GM12878 (cell line): ENCODE results near the gene TESMIN. TPM values are rescaled to one million over a fixed set of nuclear protein-coding genes. Genes with fewer than 3 reads are reported as not detected.

Experiments used
- ATAC-seq: fragments of 200-7000 bp; cut with Tn5 transposase; 3 replicates; pipeline ENCODE4 v1.9.1; 2020; ENCODE audit warnings: mild to moderate bottlenecking, moderate library complexity
- BruUV-seq: library from RNA; stranded (reverse); fragments of 400-500 nt; replicated peaks from 2 replicates; lab custom pipeline; 2021; lab: Mats Ljungman, UMichigan
- CTCF ChIA-PET: fragments of 300-600 bp; sonication (Branson Sonifier 250); formaldehyde crosslinking; extraction: SDS; loops from one replicate; lab custom pipeline; 2021; ENCODE audit warnings: inconsistent platforms; lab: Yijun Ruan, JAX
- POLR2A ChIA-PET: fragments of 350-600 bp; formaldehyde crosslinking; extraction: SDS; loops from one replicate; lab custom pipeline; 2021; ENCODE audit warnings: inconsistent platforms; lab: Charles Lee
- RAD21 ChIA-PET: fragments of 300-600 bp; sonication (Branson Sonifier 250); formaldehyde crosslinking; loops from one replicate; lab custom pipeline; 2023; ENCODE audit warnings: antibody characterized with exemption; ENCODE audit not compliant: unreplicated experiment; lab: Charles Lee
- SMC1A ChIA-PET: fragments of 300-600 bp; sonication (Branson Sonifier 250); formaldehyde crosslinking; loops from one replicate; lab custom pipeline; 2023; ENCODE audit not compliant: unreplicated experiment, uncharacterized antibody; lab: Charles Lee
- DNase-seq: peaks from one replicate; pipeline ENCODE4 v3.0.0-alpha.2; 2011; ENCODE audit warnings: low read depth, low spot score
- FAIRE-seq: peaks from 3 replicates; lab custom pipeline; 2011; peaks lifted over from hg19 to GRCh38; lab: Jason Lieb, UNC
- H2AFZ ChIP-seq: 2 replicates; pipeline ENCODE4 v1.6.0; 2011; ENCODE audit warnings: low read depth, low read length, control low read depth; ENCODE audit not compliant: control insufficient read depth
- H3K27ac ChIP-seq: 2 replicates; pipeline ENCODE4 v1.5.1; 2011; ENCODE audit warnings: control low read depth; ENCODE audit not compliant: control insufficient read depth, insufficient read depth
- H3K27me3 ChIP-seq, 2 experiments: replicated peaks in 1 of 2; 2 replicates each; pipeline versions ENCODE4 v1.6.0 to v1.6.1; 2011; ENCODE audit warnings: low read length in 1 of 2; ENCODE audit not compliant: control insufficient read depth in 2 of 2, insufficient read depth in 2 of 2
- H3K36me3 ChIP-seq, 2 experiments: 2 replicates each; pipeline ENCODE4 v1.5.1; 2011; ENCODE audit warnings: low read length in 1 of 2; ENCODE audit not compliant: control insufficient read depth in 2 of 2, insufficient read depth in 2 of 2
- H3K4me1 ChIP-seq: 2 replicates; pipeline ENCODE4 v1.6.1; 2011; ENCODE audit warnings: mild to moderate bottlenecking, low read length, moderate library complexity, mixed read lengths; ENCODE audit not compliant: control insufficient read depth, insufficient read depth
- H3K4me2 ChIP-seq: 2 replicates; pipeline ENCODE4 v1.6.0; 2011; ENCODE audit warnings: control low read depth; ENCODE audit not compliant: control insufficient read depth, insufficient read depth
- H3K4me3 ChIP-seq: fragments of 200-600 bp; sonication (generic); 2 replicates; pipeline ENCODE4 v1.5.1; 2016
- H3K79me2 ChIP-seq: 2 replicates; pipeline ENCODE4 v1.6.0; 2011; ENCODE audit warnings: low read length; ENCODE audit not compliant: control insufficient read depth, insufficient read depth
- H3K9ac ChIP-seq: 2 replicates; pipeline ENCODE4 v1.8.0; 2011; ENCODE audit warnings: low read length, control low read depth, mixed read lengths; ENCODE audit not compliant: control insufficient read depth, insufficient read depth
- H3K9me3 ChIP-seq: replicated peaks from 3 replicates; pipeline ENCODE4 v1.5.1; 2011; ENCODE audit warnings: mild to moderate bottlenecking, low read length; ENCODE audit not compliant: control insufficient read depth, insufficient read depth
- H4K20me1 ChIP-seq: 2 replicates; pipeline ENCODE4 v1.6.0; 2011; ENCODE audit not compliant: control insufficient read depth, insufficient read depth
- BACH1 ChIP-seq: fragments of 450-650 bp; IDR thresholded peaks from 2 replicates; pipeline ENCODE4 v1.6.1; 2017; ENCODE audit warnings: mild to moderate bottlenecking, borderline replicate concordance
- CHD2 ChIP-seq: IDR thresholded peaks from 2 replicates; pipeline ENCODE4 v1.6.1; 2011; ENCODE audit warnings: low read depth, low read length, improper control_type of control experiment, borderline replicate concordance
- HDAC2 ChIP-seq: fragments of 200-600 bp; sonication (generic); IDR thresholded peaks from 2 replicates; pipeline ENCODE4 v1.6.1; 2017
- HDGF ChIP-seq: fragments of 450-650 bp; IDR thresholded peaks from 2 replicates; pipeline ENCODE4 v1.6.1; 2016; ENCODE audit warnings: antibody characterized with exemption
- MTA2 ChIP-seq: fragments of 450-650 bp; IDR thresholded peaks from 2 replicates; pipeline ENCODE4 v1.6.1; 2016; ENCODE audit warnings: low read depth, mild to moderate bottlenecking, moderate library complexity
- NR2F1 ChIP-seq: fragments of 450-650 bp; conservative IDR thresholded peaks from 2 replicates; pipeline ENCODE4 v1.6.1; 2017; ENCODE audit warnings: mild to moderate bottlenecking
- RFX5 ChIP-seq: IDR thresholded peaks from 2 replicates; pipeline ENCODE4 v1.6.1; 2011; ENCODE audit warnings: low read depth, low read length, improper control_type of control experiment
- SIN3A ChIP-seq: IDR thresholded peaks from 2 replicates; pipeline ENCODE4 v1.6.1; 2012; ENCODE audit warnings: low read depth, low read length, improper control_type of control experiment
- SUPT20H ChIP-seq: IDR thresholded peaks from 2 replicates; pipeline ENCODE4 v1.6.1; 2011; ENCODE audit warnings: low read depth, mild to moderate bottlenecking, low read length, moderate library complexity, borderline replicate concordance; ENCODE audit not compliant: control insufficient read depth
- YBX1 ChIP-seq: fragments of 450-650 bp; IDR thresholded peaks from 2 replicates; pipeline ENCODE4 v1.6.1; 2016; ENCODE audit warnings: antibody characterized with exemption
- WGBS: methylation state at CpG from one replicate; pipeline ENCODE4 v1.1.6; 2016; ENCODE audit warnings: low lambda C conversion rate; ENCODE audit not compliant: insufficient replicate concordance, insufficient coverage; ENCODE audit errors: missing lambda C conversion rate; 5-methylcytosine and 5-hydroxymethylcytosine counted together
- in situ Hi-C: fragments of 300-500 bp; cut with MboI; formaldehyde crosslinking; loops from 9 replicates; pipeline ENCODE4 v1.14.3; 2018; ENCODE audit warnings: mixed read lengths
- intact Hi-C: fragments of 100-400 bp; cut with micrococcal nuclease; formaldehyde crosslinking; loops from one replicate; pipeline ENCODE4 v1.14.2; 2022; ENCODE audit not compliant: unreplicated experiment
- polyA plus RNA-seq, 11 experiments: library from polyadenylated mRNA; depleted of rRNA in 4 of 11; unstranded in 6 of 11; stranded (reverse) in 5 of 11; fragments of >200 nt; fragmentation: Nextera tagmentation in 4 of 11; fragmentation: Illumina TruSeq in 1 of 11; extraction: Ambion mirVana in 4 of 11; extraction: Trizol in 1 of 11; gene quantifications; 1 replicate in 1 of 11; 2 replicates in 10 of 11; pipeline versions ENCODE4 v1.2.1 to v1.2.3, GENCODE V29; 2011 to 2016; ENCODE audit warnings: inconsistent platforms in 2 of 11, missing spikeins in 2 of 11, low read depth in 1 of 11
- total RNA-seq, 4 experiments: library from RNA; depleted of rRNA in 3 of 4; stranded (reverse); fragments of >200 nt in 3 of 4; fragmentation: Illumina TruSeq in 1 of 4; extraction: Trizol in 1 of 4; gene quantifications; 2 replicates each; pipeline versions ENCODE4 v1.2.1 to v1.2.3, GENCODE V29; 2013 to 2021
- TF ChIP-seq, protein P1 (sequence below): IDR thresholded peaks from 2 replicates; pipeline ENCODE4 v1.6.1; 2012; ENCODE audit warnings: low read length, inconsistent platforms
- TF ChIP-seq, protein P2 (sequence below): IDR thresholded peaks from 2 replicates; pipeline ENCODE4 v1.6.1; 2011; ENCODE audit warnings: low read depth, mild to moderate bottlenecking, low read length, moderate library complexity, borderline replicate concordance; ENCODE audit errors: extremely low read depth
- TF ChIP-seq, protein P3 (sequence below): fragments of 450-650 bp; IDR thresholded peaks from 2 replicates; pipeline ENCODE4 v1.6.1; 2017; ENCODE audit warnings: borderline replicate concordance

The TESMIN gene
- total and polyA plus RNA-seq, 10 of the 15 experiments (the other 5 are each of a cell fraction or from before 2014, with no cell fraction given) = 0.31 to 3.4 (median 1.2) TPM; not detected in 1

DNA sequence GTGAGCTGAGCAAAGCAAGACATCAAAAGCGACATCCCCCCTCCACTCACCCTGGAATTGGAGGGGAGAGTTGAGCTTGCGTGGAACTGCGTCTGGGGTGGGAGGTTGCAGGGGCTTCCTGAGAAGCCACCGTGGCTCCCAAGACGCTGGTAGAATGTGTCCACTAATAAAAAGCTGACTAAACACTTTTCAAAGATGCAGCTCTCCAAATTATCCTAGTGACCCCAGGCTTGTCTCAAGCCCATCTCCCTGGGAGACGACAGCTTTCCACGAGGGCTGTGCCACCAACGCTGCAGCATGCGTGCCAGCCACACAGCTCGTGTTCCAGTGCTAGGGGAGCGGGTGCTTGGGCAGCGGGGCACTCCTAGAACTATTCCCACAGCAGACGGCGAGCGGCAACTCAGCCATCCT, 73.3 kb downstream of the TESMIN start (continued):
- no peak for TF ChIP-seq YBX1

DNA sequence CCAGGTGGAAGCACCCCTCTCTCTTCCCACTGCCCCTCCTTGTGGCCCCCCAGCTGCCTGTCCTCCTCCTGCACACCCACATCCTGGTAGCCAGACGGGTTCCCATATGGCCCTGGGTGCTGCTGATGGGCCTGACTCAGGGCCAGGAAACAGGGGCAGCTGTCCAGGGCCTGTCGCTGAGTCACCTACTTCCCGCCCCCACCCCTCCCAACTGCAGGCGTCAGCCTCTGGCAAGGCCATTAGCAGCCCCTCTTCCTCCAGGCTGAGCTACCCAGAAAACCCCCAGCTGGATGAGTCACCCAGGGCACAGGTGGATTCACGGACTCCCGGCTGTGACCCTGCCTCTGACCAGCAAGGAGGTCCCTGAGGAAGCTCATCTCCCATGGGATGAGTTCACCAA, 73.9 kb downstream of the TESMIN start:
- in situ Hi-C loops = no loop called here
- H4K20me1 ChIP-seq = no peaks in the 10 kb centered on the region
- TF ChIP-seq, protein P1, sequence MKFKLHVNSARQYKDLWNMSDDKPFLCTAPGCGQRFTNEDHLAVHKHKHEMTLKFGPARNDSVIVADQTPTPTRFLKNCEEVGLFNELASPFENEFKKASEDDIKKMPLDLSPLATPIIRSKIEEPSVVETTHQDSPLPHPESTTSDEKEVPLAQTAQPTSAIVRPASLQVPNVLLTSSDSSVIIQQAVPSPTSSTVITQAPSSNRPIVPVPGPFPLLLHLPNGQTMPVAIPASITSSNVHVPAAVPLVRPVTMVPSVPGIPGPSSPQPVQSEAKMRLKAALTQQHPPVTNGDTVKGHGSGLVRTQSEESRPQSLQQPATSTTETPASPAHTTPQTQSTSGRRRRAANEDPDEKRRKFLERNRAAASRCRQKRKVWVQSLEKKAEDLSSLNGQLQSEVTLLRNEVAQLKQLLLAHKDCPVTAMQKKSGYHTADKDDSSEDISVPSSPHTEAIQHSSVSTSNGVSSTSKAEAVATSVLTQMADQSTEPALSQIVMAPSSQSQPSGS = no peak
- TF ChIP-seq, protein P2, sequence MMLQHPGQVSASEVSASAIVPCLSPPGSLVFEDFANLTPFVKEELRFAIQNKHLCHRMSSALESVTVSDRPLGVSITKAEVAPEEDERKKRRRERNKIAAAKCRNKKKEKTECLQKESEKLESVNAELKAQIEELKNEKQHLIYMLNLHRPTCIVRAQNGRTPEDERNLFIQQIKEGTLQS = no peak
- TF ChIP-seq BACH1 (no peak), HDGF (no peak), HDAC2 (no peak), SUPT20H (no peak), RFX5 (no peak), NR2F1 (no peak), MTA2 (no peak), CHD2 (no peak), SIN3A (no peak)
- TF ChIP-seq, protein P3, sequence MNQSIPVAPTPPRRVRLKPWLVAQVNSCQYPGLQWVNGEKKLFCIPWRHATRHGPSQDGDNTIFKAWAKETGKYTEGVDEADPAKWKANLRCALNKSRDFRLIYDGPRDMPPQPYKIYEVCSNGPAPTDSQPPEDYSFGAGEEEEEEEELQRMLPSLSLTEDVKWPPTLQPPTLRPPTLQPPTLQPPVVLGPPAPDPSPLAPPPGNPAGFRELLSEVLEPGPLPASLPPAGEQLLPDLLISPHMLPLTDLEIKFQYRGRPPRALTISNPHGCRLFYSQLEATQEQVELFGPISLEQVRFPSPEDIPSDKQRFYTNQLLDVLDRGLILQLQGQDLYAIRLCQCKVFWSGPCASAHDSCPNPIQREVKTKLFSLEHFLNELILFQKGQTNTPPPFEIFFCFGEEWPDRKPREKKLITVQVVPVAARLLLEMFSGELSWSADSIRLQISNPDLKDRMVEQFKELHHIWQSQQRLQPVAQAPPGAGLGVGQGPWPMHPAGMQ = no peak
- TF ChIP-seq, all 136 proteins: peak for 0
- Histone ChIP-seq H3K9me3 (no peaks in the 10 kb centered on the region), H3K27ac (no peak overlapping the region), H3K79me2 (no peaks in the 10 kb centered on the region), H2AFZ (no peak overlapping the region), H3K4me3 (no peak overlapping the region), H3K4me1 (no peaks in the 10 kb centered on the region), H3K27me3 (no peaks in the 10 kb centered on the region; a peak in 2 of 4 replicates), H3K9ac (no peak overlapping the region), H3K36me3 (no peaks in the 10 kb centered on the region), H3K4me2 (no peak overlapping the region)
- FAIRE-seq = no peak
- CTCF ChIA-PET = no interaction called here
- RAD21 ChIA-PET = no interaction called here
- POLR2A ChIA-PET = no interaction called here
- intact Hi-C loops = no loop called here
- no peak for ATAC-seq
- no TSS peak for BruUV-seq
- DNase-seq = no peak
- 2% methylated on average over 6 of the region's 6 CpGs for WGBS
- SMC1A ChIA-PET = interaction anchor here (0.7 kb wide), 1 partner anchor 29 kb away, joined by 3 read pairs; no protein-coding TSS in a partner anchor
